ENCODE results near the gene ALDH3A1. TPM values are rescaled to one million over a fixed set of nuclear protein-coding genes. Genes with fewer than 3 reads are reported as not detected.

The ALDH3A1 gene
- total and polyA plus RNA-seq, 9 of the 15 experiments (the other 6 are each of a cell fraction or from before 2014, with no cell fraction given) = not detected

DNA sequence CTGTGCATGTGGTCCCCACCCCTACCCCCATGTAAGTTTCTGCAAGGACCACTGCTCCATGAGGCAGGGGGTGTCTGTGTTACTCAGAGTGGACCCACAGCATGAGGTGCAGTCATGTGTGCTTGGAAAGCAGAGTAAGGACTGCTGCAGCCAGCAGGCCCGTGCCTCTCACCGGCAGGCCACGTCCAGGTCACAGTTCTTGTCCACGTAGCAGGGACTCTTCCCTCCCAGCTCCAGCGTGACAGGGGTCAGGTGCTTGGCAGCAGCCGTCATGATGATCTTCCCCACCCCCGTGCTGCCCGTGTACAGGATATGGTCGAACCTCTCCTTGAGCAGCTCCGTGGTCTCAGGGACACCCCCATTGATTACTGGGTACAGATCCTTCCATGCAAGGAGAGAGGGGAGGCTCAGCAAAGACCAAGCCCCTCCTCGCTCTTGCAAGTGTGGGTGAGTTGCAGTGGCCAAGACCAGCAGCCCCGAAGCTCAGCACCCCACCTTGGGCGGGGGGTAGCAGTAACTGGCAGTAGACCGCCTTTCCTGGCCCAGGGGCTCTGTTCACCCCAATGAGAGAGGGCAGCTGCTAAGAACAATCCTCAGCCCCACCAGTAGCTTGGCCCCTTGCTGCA, 6.2 kb downstream of the ALDH3A1 start:
- Histone ChIP-seq H3K27ac (ENCODE audit: extremely low read depth, low read depth, low read length) (no peak overlapping the region), H3K27me3 (ENCODE audit: control insufficient read depth in 2 of 2, insufficient read depth in 2 of 2, low read length in 2 of 2) (peaks cover 3 to 18% of the 10 kb centered on the region in 2 experiments; a peak in 4 of 5 replicates), H3K9ac (ENCODE audit: insufficient read depth in 1 of 2, low read depth in 2 of 2, low read length in 2 of 2) (no peak overlapping the region), H3K4me2 (ENCODE audit: insufficient read depth, low read length) (no peak overlapping the region), H3K9me3 (replicated peaks; ENCODE audit: control insufficient read depth, insufficient read depth, low read depth, low read length) (no peaks in the 10 kb centered on the region), H3K36me3 (ENCODE audit: control insufficient read depth, insufficient read depth, low read length) (no peaks in the 10 kb centered on the region), H3K4me3 (no peak overlapping the region), H3K79me2 (ENCODE audit: control insufficient read depth, insufficient read depth, low read length) (no peaks in the 10 kb centered on the region), H3K9me1 (ENCODE audit: control insufficient read depth, insufficient read depth, low read length) (no peaks in the 10 kb centered on the region), H2AFZ (ENCODE audit: low read depth, low read length) (no peak overlapping the region), H4K20me1 (replicated peaks; ENCODE audit: control insufficient read depth, insufficient read depth, low read length) (no peaks in the 10 kb centered on the region), H3K4me1 (replicated peaks in 1 of 2; ENCODE audit: control insufficient read depth in 2 of 2, insufficient read depth in 2 of 2, low read length in 2 of 2) (peaks cover 0 to 5% of the 10 kb centered on the region in 2 experiments; a peak in 1 of 5 replicates)
- no TSS peak for BruUV-seq (replicated peaks)
- POLR2A ChIA-PET = interaction anchor here (0.6 kb wide), 2 partner anchors 9 to 68 kb away, joined by 3 to 4 read pairs; no protein-coding TSS in a partner anchor
- intact Hi-C loops (cut with micrococcal nuclease) (no loop called here), in situ Hi-C loops (cut with MboI) (no loop called here)
- CTCF ChIA-PET (ENCODE audit: low intra/inter-chr PET ratio) = no interaction called here
- DNase-seq (ENCODE audit: extremely low read depth in 1 of 4, low spot score in 3 of 4) = no peak
- FAIRE-seq = no peak
- TF ChIP-seq SAP30 (IDR thresholded peaks at IDR 0.05; ENCODE audit: borderline replicate concordance, insufficient read depth, low read depth, low read length, poor library complexity, severe bottlenecking) = no peak
- TF ChIP-seq ZNF165 (CRISPR knock-in tag; IDR thresholded peaks at IDR 0.05; ENCODE audit: borderline replicate concordance) = no peak
- TF ChIP-seq HLTF (IDR thresholded peaks at IDR 0.05) = no peak
- no peak for TF ChIP-seq SRSF3 (IDR thresholded peaks at IDR 0.05; ENCODE audit: insufficient read depth, low read length)
- no peak for TF ChIP-seq ZC3H11A (IDR thresholded peaks at IDR 0.05; ENCODE audit: low read depth, low read length)
- TF ChIP-seq EZH2 (IDR thresholded peaks at IDR 0.05; ENCODE audit: borderline replicate concordance, low read depth, low read length) = no peak
- no peak for ATAC-seq
- 0% methylated on average over 7 of the region's 14 CpGs for WGBS (ENCODE audit: insufficient coverage, low coverage, missing lambda C conversion rate)

Data from K562 (cell line).